Measurements from ENCODE around the gene QRICH2. TPM values are rescaled to one million over a fixed set of nuclear protein-coding genes. Genes with fewer than 3 reads are reported as not detected.

QRICH2 gene
- total and polyA plus RNA-seq, 5 donors from 2014 or later = 0.50 to 2.2 TPM; not detected in 3

DNA sequence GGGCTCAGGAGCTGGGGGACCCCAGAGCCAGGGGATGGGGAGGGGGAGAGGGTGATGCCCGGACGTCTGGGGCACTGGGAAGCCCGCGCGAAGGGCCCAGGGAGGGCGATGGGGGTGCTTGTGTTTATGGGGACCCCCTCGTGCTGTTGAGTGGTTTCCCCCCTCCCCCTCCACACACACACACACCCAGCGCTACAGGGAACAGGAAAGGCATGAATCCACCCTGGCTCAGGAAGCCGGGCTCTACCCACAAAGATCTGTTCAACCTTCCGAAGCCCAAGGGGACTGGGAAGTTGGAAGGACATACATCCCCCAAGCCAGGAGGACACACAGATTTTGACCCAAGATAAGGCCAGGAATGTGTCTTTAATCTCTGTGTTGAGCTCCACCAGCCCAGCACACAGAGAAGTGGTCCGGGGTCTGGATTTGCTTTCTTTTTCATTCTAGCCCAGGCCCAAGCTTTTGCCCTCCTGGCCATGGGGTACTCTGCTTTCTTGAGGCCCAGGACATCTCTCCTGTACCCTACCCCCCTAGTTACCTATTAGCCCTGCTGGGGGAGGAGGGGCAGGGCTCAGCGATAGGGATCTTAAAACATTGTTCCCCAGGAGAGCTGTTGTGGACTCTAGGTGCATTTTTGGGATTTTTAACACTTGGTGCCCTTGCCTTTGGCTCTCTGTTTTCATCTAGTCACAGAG, 41.7 kb downstream of the QRICH2 start:
- Mint-ChIP-seq H3K36me3 (peaks cover 9% of the 10 kb centered on the region), H3K27me3 (peaks cover 5% of the 10 kb centered on the region), H3K4me3 (peak overlapping the region; percentile 91 to 96 (median 94)), H3K9me3 (peaks cover 0 to 3% (median 0%) of the 10 kb centered on the region in 7 donors), H3K27ac (peak overlapping the region; percentile 91 to 96 (median 94)), H3K4me1 (peaks cover 11 to 76% (median 47%) of the 10 kb centered on the region in 4 donors)
- H3K27me3 ChIP-seq (ENCODE audit: control insufficient read depth, insufficient read depth, low read length) = no peaks in the 10 kb centered on the region
- peaks cover 11% of the 10 kb centered on the region for H3K36me3 ChIP-seq (ENCODE audit: control insufficient read depth, insufficient read depth, low read length)
- DNase-seq (peak in 1 of 3 donors; percentile 59), ATAC-seq (ENCODE audit: low read depth in 2 of 2) (no peak)
- H3K9me3 ChIP-seq (ENCODE audit: control insufficient read depth in 2 of 2, low read length in 2 of 2) = no peaks in the 10 kb centered on the region
- peak overlapping the region; percentile 91 for H3K27ac ChIP-seq (ENCODE audit: insufficient read depth, low read length, poor library complexity, severe bottlenecking)
- peaks cover 63% of the 10 kb centered on the region for H3K4me1 ChIP-seq (ENCODE audit: control insufficient read depth, insufficient read depth, low read length, poor library complexity, severe bottlenecking)
- H3K4me3 ChIP-seq (ENCODE audit: low read depth, low read length) = peak overlapping the region; percentile 95

DNA sequence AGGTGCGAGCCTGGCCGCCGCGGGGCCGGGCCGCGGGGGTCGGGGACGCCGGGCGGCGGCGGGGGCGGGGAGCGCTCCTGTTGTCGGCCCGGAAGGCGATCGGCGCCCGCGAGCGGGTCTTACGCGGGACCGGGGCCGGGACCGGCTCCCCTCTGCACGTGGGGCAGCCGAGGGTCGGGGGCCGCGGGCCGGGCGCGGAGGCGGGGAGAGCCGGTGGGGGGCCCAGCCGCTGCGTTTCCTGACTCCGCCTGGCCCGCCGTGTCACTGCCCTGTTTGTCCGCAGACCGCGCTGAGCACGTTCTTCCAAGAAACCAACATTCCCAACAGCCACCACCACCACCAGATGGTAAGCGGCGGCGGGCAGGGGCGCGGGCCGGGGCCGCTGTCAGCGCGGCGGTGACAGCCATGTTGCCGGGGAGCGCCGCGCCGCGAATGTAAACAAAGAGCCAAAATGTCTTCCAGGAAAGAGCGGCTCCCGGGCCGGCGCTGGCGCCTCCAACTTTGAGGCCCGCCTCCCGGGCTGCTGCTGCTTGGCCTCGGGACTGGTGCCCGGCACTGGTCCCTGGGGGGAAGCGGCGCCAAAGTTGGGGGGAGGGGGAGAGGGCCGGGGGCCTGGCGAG, 42.3 kb downstream of the QRICH2 start:
- Mint-ChIP-seq H3K36me3 (peaks cover 7% of the 10 kb centered on the region), H3K4me1 (peaks cover 11 to 72% (median 44%) of the 10 kb centered on the region in 4 donors), H3K27me3 (peaks cover 2% of the 10 kb centered on the region), H3K4me3 (peak overlapping the region; percentile 91 to 96 (median 94)), H3K27ac (peak overlapping the region; percentile 94 to 97 (median 96)), H3K9me3 (peaks cover 0 to 3% (median 0%) of the 10 kb centered on the region in 7 donors)
- H3K27me3 ChIP-seq (ENCODE audit: control insufficient read depth, insufficient read depth, low read length) = no peaks in the 10 kb centered on the region
- peak overlapping the region; percentile 91 for H3K27ac ChIP-seq (ENCODE audit: insufficient read depth, low read length, poor library complexity, severe bottlenecking)
- H3K9me3 ChIP-seq (ENCODE audit: control insufficient read depth in 2 of 2, low read length in 2 of 2) = no peaks in the 10 kb centered on the region
- peaks cover 56% of the 10 kb centered on the region for H3K4me1 ChIP-seq (ENCODE audit: control insufficient read depth, insufficient read depth, low read length, poor library complexity, severe bottlenecking)
- ATAC-seq (ENCODE audit: low read depth in 2 of 2) = no peak
- H3K36me3 ChIP-seq (ENCODE audit: control insufficient read depth, insufficient read depth, low read length) = peaks cover 11% of the 10 kb centered on the region
- H3K4me3 ChIP-seq (ENCODE audit: low read depth, low read length) = no peak overlapping the region
- DNase-seq = peak; percentile 47 to 69 (median 67)

DNA sequence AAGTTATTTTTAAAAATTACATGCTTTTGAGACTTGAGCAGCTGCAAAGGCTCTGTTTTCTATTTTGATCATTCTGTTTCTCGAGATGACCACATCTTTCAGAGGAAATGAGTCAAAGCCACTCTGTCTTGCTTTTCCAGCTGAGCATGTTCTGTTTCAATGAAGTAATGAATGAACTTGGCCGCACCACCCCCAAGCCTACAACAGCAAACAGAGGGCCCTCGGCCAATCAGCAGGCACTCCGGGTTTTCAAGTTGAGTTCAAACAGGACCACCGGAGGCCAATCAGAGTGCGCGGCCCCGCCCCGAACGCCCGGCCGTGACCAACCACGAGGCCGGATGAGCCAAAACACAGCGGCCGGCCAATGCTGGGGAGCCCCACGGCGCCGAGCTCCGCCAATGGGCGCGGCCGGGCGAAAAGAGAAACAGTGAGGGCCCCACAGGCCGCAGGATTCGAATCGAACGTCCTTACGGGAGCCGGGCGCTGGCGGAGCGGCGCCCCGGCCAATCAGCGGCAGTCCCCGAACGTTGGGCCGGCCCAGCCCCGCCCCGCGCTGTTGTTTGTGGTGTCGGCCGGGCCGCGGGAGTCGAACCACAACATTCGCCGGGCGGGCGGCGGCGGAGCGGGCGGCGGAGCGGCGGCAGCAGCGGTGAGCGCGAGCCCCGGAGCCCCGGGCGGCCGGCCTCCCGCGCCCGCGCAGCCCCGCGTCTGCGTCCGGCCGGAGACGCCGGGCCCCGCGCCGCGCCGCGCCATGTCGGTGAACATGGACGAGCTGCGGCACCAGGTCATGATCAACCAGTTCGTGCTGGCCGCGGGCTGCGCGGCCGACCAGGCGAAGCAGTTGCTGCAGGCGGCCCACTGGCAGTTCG, 43.1 kb downstream of the QRICH2 start, which contains the start of gene UBALD2:
UBALD2 (plus strand) TSS at position 594 of the 869 bp plus-strand sequence; CDS start at position 752, 158 bp downstream.
- Mint-ChIP-seq H3K27ac (peak within 1 kb of the TSS; percentile 94 to 98 (median 96)), H3K27me3 (no peaks in the 10 kb centered on the region), H3K4me3 (peak within 1 kb of the TSS; percentile 91 to 96 (median 94)), H3K4me1 (peaks cover 11 to 69% (median 43%) of the 10 kb centered on the region in 4 donors), H3K9me3 (peaks cover 0 to 3% (median 0%) of the 10 kb centered on the region in 7 donors), H3K36me3 (peaks cover 6% of the 10 kb centered on the region)
- Histone ChIP-seq H3K36me3 (ENCODE audit: control insufficient read depth, insufficient read depth, low read length) (peaks cover 9% of the 10 kb centered on the region), H3K27me3 (ENCODE audit: control insufficient read depth, insufficient read depth, low read length) (no peaks in the 10 kb centered on the region), H3K4me3 (ENCODE audit: low read depth, low read length) (peak within 1 kb of the TSS; percentile 95), H3K9me3 (ENCODE audit: control insufficient read depth in 2 of 2, low read length in 2 of 2) (no peaks in the 10 kb centered on the region), H3K27ac (ENCODE audit: insufficient read depth, low read length, poor library complexity, severe bottlenecking) (peak within 1 kb of the TSS; percentile 91), H3K4me1 (ENCODE audit: control insufficient read depth, insufficient read depth, low read length, poor library complexity, severe bottlenecking) (peaks cover 50% of the 10 kb centered on the region)
- peak; percentile 95 to 100 (median 99) for DNase-seq
- peak; percentile 83 to 85 for ATAC-seq (ENCODE audit: low read depth in 2 of 2)

DNA sequence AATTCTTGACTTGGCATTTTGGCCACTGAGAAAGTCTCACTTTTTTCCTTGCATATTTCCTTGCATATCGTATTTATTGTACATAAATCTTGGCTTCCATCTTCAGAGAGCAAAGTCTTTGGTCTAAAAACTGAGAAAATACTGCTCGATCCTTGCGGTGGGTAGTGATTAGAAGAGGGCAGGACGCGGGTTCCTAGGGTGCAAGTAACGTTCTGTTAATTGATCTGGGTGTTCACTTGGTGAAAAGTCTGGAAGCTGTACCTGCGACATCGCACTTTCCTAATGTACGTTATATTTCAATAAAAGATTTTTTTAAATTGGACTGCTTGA, 43.7 kb downstream of the QRICH2 start:
- H3K36me3 ChIP-seq (ENCODE audit: control insufficient read depth, insufficient read depth, low read length) = peaks cover 5% of the 10 kb centered on the region
- H3K4me3 ChIP-seq (ENCODE audit: low read depth, low read length) = peak overlapping the region; percentile 63
- Mint-ChIP-seq H3K27ac (peak overlapping the region; percentile 94 to 98 (median 95)), H3K9me3 (peaks cover 0 to 3% (median 0%) of the 10 kb centered on the region in 7 donors), H3K4me1 (peaks cover 11 to 63% (median 41%) of the 10 kb centered on the region in 4 donors), H3K36me3 (peaks cover 6% of the 10 kb centered on the region), H3K27me3 (no peaks in the 10 kb centered on the region), H3K4me3 (peak overlapping the region; percentile 82 to 94 (median 90))
- no peaks in the 10 kb centered on the region for H3K9me3 ChIP-seq (ENCODE audit: control insufficient read depth in 2 of 2, low read length in 2 of 2)
- H3K27me3 ChIP-seq (ENCODE audit: control insufficient read depth, insufficient read depth, low read length) = no peaks in the 10 kb centered on the region
- H3K4me1 ChIP-seq (ENCODE audit: control insufficient read depth, insufficient read depth, low read length, poor library complexity, severe bottlenecking) = peaks cover 44% of the 10 kb centered on the region
- DNase-seq (no peak), ATAC-seq (ENCODE audit: low read depth in 2 of 2) (no peak)
- H3K27ac ChIP-seq (ENCODE audit: insufficient read depth, low read length, poor library complexity, severe bottlenecking) = peak overlapping the region; percentile 91

DNA sequence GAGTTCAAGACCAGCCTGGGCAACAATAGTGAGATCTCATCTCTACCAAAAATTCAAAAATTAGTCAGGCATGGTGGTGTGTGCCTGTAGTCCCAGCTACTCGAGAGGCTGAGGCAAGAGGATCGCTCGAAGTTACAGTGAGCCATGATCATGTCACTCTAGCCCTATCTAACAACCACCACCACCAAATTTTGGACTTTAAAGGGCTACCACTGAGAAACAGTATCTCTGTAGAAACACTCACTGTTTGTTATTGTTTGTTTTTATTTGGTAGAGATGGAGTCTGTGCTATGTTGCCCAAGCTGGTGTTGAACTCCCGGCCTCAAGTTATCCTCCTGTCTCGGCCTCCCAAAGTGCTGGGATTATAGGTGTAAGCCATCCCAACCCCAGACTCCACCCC, 44.2 kb downstream of the QRICH2 start:
- Mint-ChIP-seq H3K4me1 (peaks cover 11 to 58% (median 38%) of the 10 kb centered on the region in 4 donors), H3K27me3 (no peaks in the 10 kb centered on the region), H3K9me3 (peaks cover 0 to 3% (median 0%) of the 10 kb centered on the region in 7 donors), H3K36me3 (peaks cover 6% of the 10 kb centered on the region), H3K27ac (peak overlapping the region; percentile 94 to 98 (median 95)), H3K4me3 (peak overlapping the region in 3 of 4 donors; percentile 13 to 93 (median 78))
- Histone ChIP-seq H3K4me3 (ENCODE audit: low read depth, low read length) (peak overlapping the region; percentile 63), H3K4me1 (ENCODE audit: control insufficient read depth, insufficient read depth, low read length, poor library complexity, severe bottlenecking) (peaks cover 39% of the 10 kb centered on the region), H3K36me3 (ENCODE audit: control insufficient read depth, insufficient read depth, low read length) (peaks cover under 1% of the 10 kb centered on the region), H3K9me3 (ENCODE audit: control insufficient read depth in 2 of 2, low read length in 2 of 2) (no peaks in the 10 kb centered on the region), H3K27ac (ENCODE audit: insufficient read depth, low read length, poor library complexity, severe bottlenecking) (peak overlapping the region; percentile 91), H3K27me3 (ENCODE audit: control insufficient read depth, insufficient read depth, low read length) (no peaks in the 10 kb centered on the region)
- DNase-seq = no peak
- no peak for ATAC-seq (ENCODE audit: low read depth in 2 of 2)

DNA sequence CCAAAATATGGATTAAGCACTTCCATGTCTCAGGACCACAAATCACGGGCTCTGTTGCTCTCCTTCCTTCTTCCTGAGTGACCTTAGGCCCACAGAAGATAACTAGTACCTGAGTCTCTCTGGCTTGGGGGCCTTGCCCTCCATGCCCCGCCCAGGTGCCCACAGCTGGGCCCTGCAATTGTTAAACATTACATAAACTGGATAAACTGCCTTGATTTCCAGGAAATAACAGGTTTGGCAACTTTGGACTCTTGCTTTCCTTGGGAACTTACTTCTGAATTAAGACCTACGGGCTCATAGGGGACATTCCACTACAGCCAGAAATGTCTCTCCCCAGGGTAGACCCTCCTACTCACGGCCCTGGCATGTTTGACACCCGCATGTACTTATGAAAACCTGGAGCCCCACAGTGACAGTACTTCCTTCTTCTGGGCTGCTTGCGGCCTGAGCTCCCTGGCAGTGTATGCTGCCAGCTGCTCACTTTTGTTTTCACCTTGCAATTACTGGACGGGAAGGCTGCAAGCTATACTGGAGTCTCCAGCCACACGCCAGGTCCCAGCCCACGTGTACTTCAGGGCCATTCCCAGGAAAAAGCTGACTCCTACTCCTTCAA, 45.2 kb downstream of the QRICH2 start:
- ATAC-seq (ENCODE audit: low read depth in 2 of 2) (no peak), DNase-seq (peak in 1 of 3 donors; percentile 43)
- Histone ChIP-seq H3K27me3 (ENCODE audit: control insufficient read depth, insufficient read depth, low read length) (no peaks in the 10 kb centered on the region), H3K36me3 (ENCODE audit: control insufficient read depth, insufficient read depth, low read length) (no peaks in the 10 kb centered on the region), H3K27ac (ENCODE audit: insufficient read depth, low read length, poor library complexity, severe bottlenecking) (no peak overlapping the region), H3K4me3 (ENCODE audit: low read depth, low read length) (no peak overlapping the region), H3K4me1 (ENCODE audit: control insufficient read depth, insufficient read depth, low read length, poor library complexity, severe bottlenecking) (peaks cover 29% of the 10 kb centered on the region), H3K9me3 (ENCODE audit: control insufficient read depth in 2 of 2, low read length in 2 of 2) (no peaks in the 10 kb centered on the region)
- peak overlapping the region in 3 of 4 donors; percentile 6 to 56 (median 46) for H3K4me3 Mint-ChIP-seq
- H3K36me3 Mint-ChIP-seq = peaks cover 1% of the 10 kb centered on the region
- peak overlapping the region; percentile 89 to 95 (median 93) for H3K27ac Mint-ChIP-seq
- peaks cover 0 to 3% (median 0%) of the 10 kb centered on the region in 7 donors for H3K9me3 Mint-ChIP-seq
- no peaks in the 10 kb centered on the region for H3K27me3 Mint-ChIP-seq
- H3K4me1 Mint-ChIP-seq = peaks cover 7 to 50% (median 32%) of the 10 kb centered on the region in 4 donors

Measured in CD4-positive, CD25-positive, alpha-beta regulatory T cell (primary cell).